Liver (tissue), 9 donors: ENCODE results near the gene HHAT. TPM values are rescaled to one million over a fixed set of nuclear protein-coding genes. Genes with fewer than 3 reads are reported as not detected.

ENCODE experiments used
- DNase-seq: peaks from one replicate; pipeline ENCODE4 v3.0.0-alpha.2; 2017; ENCODE audit warnings: low spot score
- H3K27ac ChIP-seq, 2 donors: one replicate each; pipeline ENCODE4 v1.7.0; 2013; ENCODE audit warnings: inconsistent platforms in 2 of 2, low read length in 2 of 2, control low read depth in 1 of 2, low read depth in 1 of 2, mild to moderate bottlenecking in 1 of 2
- H3K27me3 ChIP-seq, 4 donors: one replicate each; pipeline versions ENCODE4 v1.6.1 to v1.7.0; 2013; ENCODE audit warnings: low read length in 3 of 4, inconsistent platforms in 1 of 4, mild to moderate bottlenecking in 1 of 4, moderate library complexity in 1 of 4; ENCODE audit not compliant: control insufficient read depth in 4 of 4, insufficient read depth in 4 of 4
- H3K36me3 ChIP-seq, 4 donors: one replicate each; pipeline versions ENCODE4 v1.6.1 to v1.7.0; 2013; ENCODE audit warnings: low read length in 3 of 4, mild to moderate bottlenecking in 3 of 4, low read depth in 1 of 4, moderate library complexity in 1 of 4; ENCODE audit not compliant: control insufficient read depth in 4 of 4, insufficient read depth in 3 of 4
- H3K4me1 ChIP-seq, 4 donors: one replicate each; pipeline versions ENCODE4 v1.6.1 to v1.7.0; 2013; ENCODE audit warnings: low read length in 3 of 4, mild to moderate bottlenecking in 3 of 4, moderate library complexity in 1 of 4; ENCODE audit not compliant: control insufficient read depth in 4 of 4, insufficient read depth in 4 of 4
- H3K4me3 ChIP-seq, 3 donors: one replicate each; pipeline versions ENCODE4 v1.6.1 to v1.7.0; 2013; ENCODE audit warnings: low read length in 3 of 3, control low read depth in 1 of 3, low read depth in 1 of 3, mild to moderate bottlenecking in 1 of 3
- H3K9ac ChIP-seq, 2 donors: one replicate each; pipeline ENCODE4 v1.7.0; 2013; ENCODE audit warnings: low read length in 2 of 2, mild to moderate bottlenecking in 2 of 2, moderate library complexity in 2 of 2, control low read depth in 1 of 2, low read depth in 1 of 2
- H3K9me3 ChIP-seq, 4 donors: one replicate each; pipeline versions ENCODE4 v1.6.1 to v1.7.0; 2013; ENCODE audit warnings: low read length in 3 of 4; ENCODE audit not compliant: control insufficient read depth in 4 of 4
- EGR1 ChIP-seq, 2 donors: IDR thresholded peaks; 2 replicates each; pipeline ENCODE4 v1.6.1; 2016 to 2018; ENCODE audit warnings: antibody characterized with exemption in 2 of 2, low read depth in 2 of 2
- FOXA1 ChIP-seq: IDR thresholded peaks from 2 replicates; pipeline ENCODE4 v1.6.1; 2016; ENCODE audit warnings: antibody characterized with exemption
- FOXA2 ChIP-seq: IDR thresholded peaks from 2 replicates; pipeline ENCODE4 v1.6.1; 2016; ENCODE audit warnings: antibody characterized with exemption
- GABPA ChIP-seq, 2 donors: IDR thresholded peaks in 1 of 2; conservative IDR thresholded peaks in 1 of 2; 2 replicates each; pipeline ENCODE4 v1.6.1; 2016; ENCODE audit warnings: antibody characterized with exemption in 2 of 2, mild to moderate bottlenecking in 1 of 2, moderate library complexity in 1 of 2
- HNF4A ChIP-seq, 2 donors: conservative IDR thresholded peaks; 2 replicates each; pipeline ENCODE4 v1.6.1; 2016; ENCODE audit warnings: antibody characterized with exemption in 2 of 2, mild to moderate bottlenecking in 2 of 2
- HNF4G ChIP-seq: IDR thresholded peaks from 2 replicates; pipeline ENCODE4 v1.6.1; 2016; ENCODE audit warnings: antibody characterized with exemption
- MAX ChIP-seq: IDR thresholded peaks from 2 replicates; pipeline ENCODE4 v1.6.1; 2016; ENCODE audit warnings: antibody characterized with exemption
- NR2F2 ChIP-seq: IDR thresholded peaks from 2 replicates; pipeline ENCODE4 v1.6.1; 2016; ENCODE audit warnings: antibody characterized with exemption
- RAD21 ChIP-seq, 2 donors: IDR thresholded peaks; 2 replicates each; pipeline ENCODE4 v1.6.1; 2016; ENCODE audit warnings: antibody characterized with exemption in 2 of 2, mild to moderate bottlenecking in 2 of 2
- RXRA ChIP-seq, 2 donors: IDR thresholded peaks; 2 replicates each; pipeline ENCODE4 v1.6.1; 2017 to 2018; ENCODE audit warnings: antibody characterized with exemption in 2 of 2, mild to moderate bottlenecking in 1 of 2
- SP1 ChIP-seq: IDR thresholded peaks from 2 replicates; pipeline ENCODE4 v1.6.1; 2018; ENCODE audit warnings: antibody characterized with exemption, mild to moderate bottlenecking
- YY1 ChIP-seq: IDR thresholded peaks from 2 replicates; pipeline ENCODE4 v1.6.1; 2016; ENCODE audit warnings: antibody characterized with exemption, mild to moderate bottlenecking
- ZBTB33 ChIP-seq: IDR thresholded peaks from 2 replicates; pipeline ENCODE4 v1.6.1; 2016; ENCODE audit warnings: antibody characterized with exemption
- WGBS: extraction: QIAGEN DNeasy Blood & Tissue Kit; methylation state at CpG from one replicate; pipeline ENCODE4 v1.1.7; 2013; 5-methylcytosine and 5-hydroxymethylcytosine counted together
- polyA plus RNA-seq, 2 donors: library from polyadenylated mRNA; stranded (reverse) in 1 of 2; unstranded in 1 of 2; fragments of 200-250 nt in 1 of 2; fragments of >200 nt in 1 of 2; fragmentation: Nextera tagmentation in 1 of 2; extraction: Ambion mirVana in 1 of 2; gene quantifications; one replicate each; pipeline versions ENCODE4 v1.2.1 to v1.2.3, GENCODE V29; 2013 to 2015
- total RNA-seq, 2 donors: library from RNA; depleted of rRNA; stranded (reverse); fragments of >200 nt; gene quantifications; one replicate each; pipeline ENCODE4 v1.2.3, GENCODE V29; 2014
- TF ChIP-seq, protein P1 (sequence below): IDR thresholded peaks from 2 replicates; pipeline ENCODE4 v1.6.1; 2016; ENCODE audit warnings: antibody characterized with exemption, mild to moderate bottlenecking
- TF ChIP-seq, protein P2 (sequence below): IDR thresholded peaks from 2 replicates; pipeline ENCODE4 v1.6.1; 2016; ENCODE audit warnings: antibody characterized with exemption
- donor health status: healthy.
- donor health status: healthy.
- donor health status: healthy.
- donor health status: healthy.
- donor health status: healthy.

Gene HHAT
- total and polyA plus RNA-seq, 4 donors: 1.3 to 2.2 (median 1.6) TPM

- 97% methylated on average over 5 of the region's 5 CpGs for WGBS
Measured at GRCh38 chr1:210554382-210554781, 225.7 kb downstream of the HHAT start.

GRCh38 chr1:210556475-210556874 lies 227.8 kb downstream of the HHAT start:
- H3K27me3 ChIP-seq: no peaks in the 10 kb centered on the region
- H3K4me1 ChIP-seq: peaks cover 0 to 3% (median 0%) of the 10 kb centered on the region in 4 donors
- no peak overlapping the region for H3K4me3 ChIP-seq
- no peaks in the 10 kb centered on the region for H3K36me3 ChIP-seq
- no peak overlapping the region for H3K27ac ChIP-seq
- H3K9me3 ChIP-seq: no peaks in the 10 kb centered on the region
- no peak for TF ChIP-seq MAX
- no peak for TF ChIP-seq RXRA (IDR thresholded peaks at IDR 0.05)
- TF ChIP-seq HNF4G: no peak
- no peak for TF ChIP-seq GABPA (IDR thresholded peaks at IDR 0.05 in 1 of 2, conservative IDR thresholded peaks at IDR 0.05 in 1 of 2)
- TF ChIP-seq NR2F2: no peak
- no peak for TF ChIP-seq YY1
- TF ChIP-seq HNF4A (conservative IDR thresholded peaks at IDR 0.05): no peak
- TF ChIP-seq SP1: no peak
- no peak overlapping the region for H3K9ac ChIP-seq
- 86% methylated on average over 1 of the region's 1 CpG for WGBS
- DNase-seq: no peak

More at GRCh38 chr1:210554382-210554781, 225.7 kb downstream of the HHAT start:
- Histone ChIP-seq H3K27me3 (no peaks in the 10 kb centered on the region), H3K4me3 (no peak overlapping the region), H3K9me3 (no peaks in the 10 kb centered on the region), H3K4me1 (peaks cover 0 to 3% (median 0%) of the 10 kb centered on the region in 4 donors), H3K9ac (no peak overlapping the region), H3K27ac (no peak overlapping the region), H3K36me3 (no peaks in the 10 kb centered on the region)
- TF ChIP-seq ZBTB33: no peak
- no peak for TF ChIP-seq FOXA1
- no peak for TF ChIP-seq YY1
- TF ChIP-seq RAD21 (IDR thresholded peaks at IDR 0.05): no peak
- no peak for TF ChIP-seq EGR1 (IDR thresholded peaks at IDR 0.05; ENCODE audit: low read depth in 2 of 2)
- no peak for DNase-seq

DNA sequence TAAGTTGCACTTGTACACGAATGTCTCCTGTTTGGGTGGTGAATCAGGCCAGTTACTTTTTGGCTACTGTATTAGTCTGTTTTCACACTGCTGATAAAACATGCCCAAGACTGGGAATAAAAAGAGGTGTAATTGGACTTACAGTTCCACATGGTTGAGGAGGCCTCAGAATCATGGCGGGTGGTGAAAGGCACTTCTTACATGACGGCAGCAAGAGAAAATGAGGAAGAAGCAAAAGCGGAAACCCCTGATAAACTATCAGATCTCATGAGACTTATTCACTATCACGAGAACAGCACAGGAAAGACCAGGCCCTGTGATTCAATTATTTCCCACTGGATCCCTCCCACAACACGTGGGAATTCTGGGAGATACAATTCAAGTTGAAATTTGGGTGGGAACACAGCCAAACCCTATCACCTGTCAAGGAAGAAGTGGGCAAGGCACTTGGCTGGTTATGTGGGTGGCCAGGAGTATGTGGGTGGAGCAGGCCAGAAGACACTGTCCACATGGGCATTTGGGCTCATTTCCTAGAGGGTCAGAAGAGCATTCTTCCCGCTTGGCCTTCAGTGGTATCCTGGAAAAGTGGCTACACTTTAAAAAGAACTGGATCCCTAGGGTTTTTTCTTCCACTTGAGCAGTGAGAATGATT lies 228.8 kb downstream of the HHAT start:
- no peaks in the 10 kb centered on the region for H3K9me3 ChIP-seq
- H3K27ac ChIP-seq: no peak overlapping the region
- H3K4me1 ChIP-seq: peaks cover 0 to 3% (median 0%) of the 10 kb centered on the region in 4 donors
- no peaks in the 10 kb centered on the region for H3K36me3 ChIP-seq
- DNase-seq: no peak
- 90% methylated on average over 7 of the region's 7 CpGs for WGBS
- no peak overlapping the region for H3K9ac ChIP-seq
- H3K4me3 ChIP-seq: no peak overlapping the region
- TF ChIP-seq HNF4G (no peak), YY1 (no peak), GABPA (IDR thresholded peaks at IDR 0.05 in 1 of 2, conservative IDR thresholded peaks at IDR 0.05 in 1 of 2) (no peak), FOXA2 (no peak), FOXA1 (no peak), EGR1 (IDR thresholded peaks at IDR 0.05; ENCODE audit: low read depth in 2 of 2) (no peak)
- TF ChIP-seq, protein P1, sequence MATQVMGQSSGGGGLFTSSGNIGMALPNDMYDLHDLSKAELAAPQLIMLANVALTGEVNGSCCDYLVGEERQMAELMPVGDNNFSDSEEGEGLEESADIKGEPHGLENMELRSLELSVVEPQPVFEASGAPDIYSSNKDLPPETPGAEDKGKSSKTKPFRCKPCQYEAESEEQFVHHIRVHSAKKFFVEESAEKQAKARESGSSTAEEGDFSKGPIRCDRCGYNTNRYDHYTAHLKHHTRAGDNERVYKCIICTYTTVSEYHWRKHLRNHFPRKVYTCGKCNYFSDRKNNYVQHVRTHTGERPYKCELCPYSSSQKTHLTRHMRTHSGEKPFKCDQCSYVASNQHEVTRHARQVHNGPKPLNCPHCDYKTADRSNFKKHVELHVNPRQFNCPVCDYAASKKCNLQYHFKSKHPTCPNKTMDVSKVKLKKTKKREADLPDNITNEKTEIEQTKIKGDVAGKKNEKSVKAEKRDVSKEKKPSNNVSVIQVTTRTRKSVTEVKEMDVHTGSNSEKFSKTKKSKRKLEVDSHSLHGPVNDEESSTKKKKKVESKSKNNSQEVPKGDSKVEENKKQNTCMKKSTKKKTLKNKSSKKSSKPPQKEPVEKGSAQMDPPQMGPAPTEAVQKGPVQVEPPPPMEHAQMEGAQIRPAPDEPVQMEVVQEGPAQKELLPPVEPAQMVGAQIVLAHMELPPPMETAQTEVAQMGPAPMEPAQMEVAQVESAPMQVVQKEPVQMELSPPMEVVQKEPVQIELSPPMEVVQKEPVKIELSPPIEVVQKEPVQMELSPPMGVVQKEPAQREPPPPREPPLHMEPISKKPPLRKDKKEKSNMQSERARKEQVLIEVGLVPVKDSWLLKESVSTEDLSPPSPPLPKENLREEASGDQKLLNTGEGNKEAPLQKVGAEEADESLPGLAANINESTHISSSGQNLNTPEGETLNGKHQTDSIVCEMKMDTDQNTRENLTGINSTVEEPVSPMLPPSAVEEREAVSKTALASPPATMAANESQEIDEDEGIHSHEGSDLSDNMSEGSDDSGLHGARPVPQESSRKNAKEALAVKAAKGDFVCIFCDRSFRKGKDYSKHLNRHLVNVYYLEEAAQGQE: no peak
- TF ChIP-seq, protein P2, sequence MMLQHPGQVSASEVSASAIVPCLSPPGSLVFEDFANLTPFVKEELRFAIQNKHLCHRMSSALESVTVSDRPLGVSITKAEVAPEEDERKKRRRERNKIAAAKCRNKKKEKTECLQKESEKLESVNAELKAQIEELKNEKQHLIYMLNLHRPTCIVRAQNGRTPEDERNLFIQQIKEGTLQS: no peak
- no peaks in the 10 kb centered on the region for H3K27me3 ChIP-seq
